HEK293 (cell line): Measurements from ENCODE around the gene SDHAF1.

Experiments used
- GLIS2 ChIP-seq: fragments of 450-650 bp; formaldehyde crosslinking; IDR thresholded peaks from 2 replicates; pipeline ENCODE4 v1.5.1; 2016; ENCODE audit warnings: missing biosample characterization, missing genetic modification characterization
- HIC1 ChIP-seq: fragments of 450-650 bp; formaldehyde crosslinking; IDR thresholded peaks from 2 replicates; pipeline ENCODE4 v1.5.1; 2016; ENCODE audit warnings: missing biosample characterization, missing genetic modification characterization
- KLF10 ChIP-seq: fragments of 450-650 bp; IDR thresholded peaks from 2 replicates; pipeline ENCODE4 v1.5.1; 2018; ENCODE audit warnings: missing biosample characterization, mild to moderate bottlenecking, missing genetic modification characterization
- KLF16 ChIP-seq: fragments of 450-650 bp; formaldehyde crosslinking; IDR thresholded peaks from 2 replicates; pipeline ENCODE4 v1.5.1; 2017; ENCODE audit warnings: missing biosample characterization, missing genetic modification characterization
- MYNN ChIP-seq: fragments of 450-650 bp; formaldehyde crosslinking; IDR thresholded peaks from 2 replicates; pipeline ENCODE4 v1.5.1; 2016; ENCODE audit warnings: missing biosample characterization, missing genetic modification characterization, borderline replicate concordance
- MZF1 ChIP-seq: fragments of 450-650 bp; formaldehyde crosslinking; IDR thresholded peaks from 2 replicates; pipeline ENCODE4 v1.5.1; 2017; ENCODE audit warnings: missing biosample characterization, missing genetic modification characterization, borderline replicate concordance
- PRDM2 ChIP-seq: fragments of 450-650 bp; formaldehyde crosslinking; IDR thresholded peaks from 2 replicates; pipeline ENCODE4 v1.5.1; 2016; ENCODE audit warnings: missing biosample characterization, missing genetic modification characterization, borderline replicate concordance
- REST ChIP-seq: fragments of 450-650 bp; formaldehyde crosslinking; IDR thresholded peaks from 2 replicates; pipeline ENCODE4 v1.5.1; 2016; ENCODE audit warnings: missing biosample characterization, missing genetic modification characterization
- SALL2 ChIP-seq: fragments of 450-650 bp; formaldehyde crosslinking; IDR thresholded peaks from 2 replicates; pipeline ENCODE4 v1.5.0; 2017; ENCODE audit warnings: missing biosample characterization, mild to moderate bottlenecking, missing genetic modification characterization, borderline replicate concordance
- SP2 ChIP-seq: fragments of 450-650 bp; formaldehyde crosslinking; IDR thresholded peaks from 2 replicates; pipeline ENCODE4 v1.5.1; 2016; ENCODE audit warnings: missing biosample characterization, missing genetic modification characterization
- WT1 ChIP-seq: fragments of 450-650 bp; formaldehyde crosslinking; IDR thresholded peaks from 2 replicates; pipeline ENCODE4 v1.5.1; 2016; ENCODE audit warnings: missing biosample characterization, missing genetic modification characterization
- ZBTB8A ChIP-seq: fragments of 450-650 bp; formaldehyde crosslinking; IDR thresholded peaks from 2 replicates; pipeline ENCODE4 v1.5.1; 2016; ENCODE audit warnings: missing biosample characterization, missing genetic modification characterization
- ZFP69B ChIP-seq: fragments of 450-650 bp; formaldehyde crosslinking; IDR thresholded peaks from 2 replicates; pipeline ENCODE4 v1.5.1; 2016; ENCODE audit warnings: missing biosample characterization, missing genetic modification characterization
- ZNF148 ChIP-seq: fragments of 450-650 bp; formaldehyde crosslinking; IDR thresholded peaks from 2 replicates; pipeline ENCODE4 v1.5.0; 2017; ENCODE audit warnings: missing biosample characterization, missing genetic modification characterization, borderline replicate concordance
- ZNF248 ChIP-seq: fragments of 450-650 bp; formaldehyde crosslinking; IDR thresholded peaks from 2 replicates; pipeline ENCODE4 v1.5.1; 2017; ENCODE audit warnings: missing biosample characterization, missing genetic modification characterization
- ZNF350 ChIP-seq: fragments of 450-650 bp; formaldehyde crosslinking; IDR thresholded peaks from 2 replicates; pipeline ENCODE4 v1.5.0; 2017; ENCODE audit warnings: missing biosample characterization, mild to moderate bottlenecking, missing genetic modification characterization
- ZNF366 ChIP-seq: fragments of 450-650 bp; formaldehyde crosslinking; conservative IDR thresholded peaks from 2 replicates; pipeline ENCODE4 v1.5.1; 2016; ENCODE audit warnings: missing biosample characterization, missing genetic modification characterization
- ZNF433 ChIP-seq: fragments of 450-650 bp; formaldehyde crosslinking; IDR thresholded peaks from 2 replicates; pipeline ENCODE4 v1.5.1; 2016; ENCODE audit warnings: missing biosample characterization, missing genetic modification characterization, low read depth
- ZNF501 ChIP-seq: fragments of 450-650 bp; formaldehyde crosslinking; IDR thresholded peaks from 2 replicates; pipeline ENCODE4 v1.5.1; 2016; ENCODE audit warnings: missing biosample characterization, missing genetic modification characterization
- ZNF549 ChIP-seq: fragments of 450-650 bp; IDR thresholded peaks from 2 replicates; pipeline ENCODE4 v1.5.1; 2018; ENCODE audit warnings: missing biosample characterization, missing genetic modification characterization, mild to moderate bottlenecking, inconsistent platforms, moderate library complexity
- ZNF639 ChIP-seq: fragments of 450-650 bp; formaldehyde crosslinking; IDR thresholded peaks from 2 replicates; pipeline ENCODE4 v1.5.1; 2016; ENCODE audit warnings: missing biosample characterization, missing genetic modification characterization
- ZNF785 ChIP-seq: fragments of 450-650 bp; formaldehyde crosslinking; IDR thresholded peaks from 2 replicates; pipeline ENCODE4 v1.5.1; 2016; ENCODE audit warnings: missing biosample characterization, missing genetic modification characterization

Gene SDHAF1

GRCh38 chr19:35986664-35987570, 8.1 kb upstream of the SDHAF1 start (continued):
- TF ChIP-seq KLF10 (tag by site-specific recombination) (no peak), KLF16 (tag by site-specific recombination) (peak; percentile 96), GLIS2 (tag by site-specific recombination) (peak; percentile 85), ZNF785 (0 out of 2 replicates have a peak, but pooled peaks have one; percentile 57), WT1 (no peak), SP2 (peak; percentile 89), ZNF549 (tag by site-specific recombination) (no peak), ZNF248 (tag by site-specific recombination) (no peak), ZNF148 (no peak), ZNF433 (no peak), ZFP69B (tag by site-specific recombination) (peak; percentile 70), ZNF350 (tag by site-specific recombination) (no peak), ZBTB8A (peak; percentile 95), MZF1 (tag by site-specific recombination) (peak; percentile 87; the same call in 1 of the 2 replicates), REST (tag by site-specific recombination) (peak; percentile 68), MYNN (peak; percentile 47; the same call in 1 of the 2 replicates), HIC1 (tag by site-specific recombination) (peak; percentile 99), ZNF366 (tag by site-specific recombination) (peak; percentile 86), SALL2 (tag by site-specific recombination) (no peak), ZNF501 (tag by site-specific recombination) (peak; percentile 92), ZNF639 (tag by site-specific recombination) (no peak), PRDM2 (tag by site-specific recombination) (no peak)
